SK-N-SH (cell line): ENCODE measurements around the gene XCR1.

ENCODE experiments used
- CHD2 ChIP-seq: fragments of 150-350 bp; IDR thresholded peaks from 2 replicates; pipeline ENCODE4 v1.6.1; 2018; ENCODE audit warnings: low read length; ENCODE audit not compliant: partially characterized antibody
- CTCF ChIP-seq: fragments of 200-600 bp; sonication (generic); IDR thresholded peaks from 2 replicates; pipeline ENCODE4 v1.6.1; 2017; ENCODE audit warnings: antibody characterized with exemption, mild to moderate bottlenecking, moderate library complexity
- EZH2phosphoT487 ChIP-seq: fragments of 200-600 bp; sonication (generic); IDR thresholded peaks from 2 replicates; pipeline ENCODE4 v1.6.1; 2017; ENCODE audit warnings: low read depth, mixed run types, mild to moderate bottlenecking, antibody characterized with exemption, moderate library complexity, borderline replicate concordance
- JUND ChIP-seq: IDR thresholded peaks from 2 replicates; pipeline ENCODE4 v1.4.0; 2012
- MAX ChIP-seq: IDR thresholded peaks from 2 replicates; pipeline ENCODE4 v1.4.0; 2012; ENCODE audit warnings: low read depth
- POLR2AphosphoS5 ChIP-seq: IDR thresholded peaks from 2 replicates; pipeline ENCODE4 v1.6.1; 2012; ENCODE audit warnings: low read depth, low read length
- RAD21 ChIP-seq: IDR thresholded peaks from 2 replicates; pipeline ENCODE4 v1.6.1; 2012; ENCODE audit warnings: mild to moderate bottlenecking, low read length
- REST ChIP-seq: IDR thresholded peaks from 2 replicates; pipeline ENCODE4 v1.6.1; 2012; ENCODE audit warnings: mild to moderate bottlenecking, low read depth, low read length, moderate library complexity
- SMC3 ChIP-seq: IDR thresholded peaks from 2 replicates; pipeline ENCODE4 v1.6.1; 2012; ENCODE audit warnings: low read depth, low read length, improper control_type of control experiment
- USF2 ChIP-seq: fragments of 150-350 bp; IDR thresholded peaks from 2 replicates; pipeline ENCODE4 v1.6.1; 2017; ENCODE audit warnings: antibody characterized with exemption, low read length, low read depth, borderline replicate concordance

GRCh38 chr3:45988362-45988761, 38.9 kb downstream of the XCR1 start:
- no peak for TF ChIP-seq REST
- no peak for TF ChIP-seq MAX
- TF ChIP-seq CTCF = no peak
- TF ChIP-seq EZH2phosphoT487 = no peak
- TF ChIP-seq SMC3 = no peak
- no peak for TF ChIP-seq USF2
- no peak for TF ChIP-seq RAD21
- TF ChIP-seq POLR2AphosphoS5 = no peak
- TF ChIP-seq CHD2 = no peak
- TF ChIP-seq JUND = no peak
